ENCODE data around the gene CDC23.
"Not testable (repeated sequence)": the region's sequence is repeated elsewhere in the genome, so short reads cannot be mapped to it uniquely, and the experiment has no call there.

Gene CDC23

GRCh38 chr5:138213161-138214029 is at the start of gene CDC23:
CDC23 (minus strand) TSS chr5:138213323; CDS start chr5:138213312, 11 bp downstream.
- ATAC-seq (peak; percentile 99), DNase-seq (ENCODE audit: low spot score in 2 of 2) (peak; percentile 68 to 91)
- peaks cover 21% of the 10 kb centered on the region for H3K4me1 Mint-ChIP-seq
- peak within 1 kb of the TSS; percentile 99 for H3K27ac Mint-ChIP-seq
- peak within 1 kb of the TSS; percentile 99 for H3K4me3 Mint-ChIP-seq
- no peaks in the 10 kb centered on the region for H3K9me3 Mint-ChIP-seq
- H3K36me3 Mint-ChIP-seq = peaks cover 30% of the 10 kb centered on the region

- Mint-ChIP-seq H3K9me3 (no peaks in the 10 kb centered on the region), H3K27ac (no peak overlapping the region), H3K36me3 (no peaks in the 10 kb centered on the region), H3K4me1 (no peaks in the 10 kb centered on the region), H3K4me3 (no peak overlapping the region)
- DNase-seq (ENCODE audit: low spot score in 2 of 2) (no peak), ATAC-seq (no peak)
Measured at GRCh38 chr5:138258704-138259292, 45.7 kb upstream of the CDC23 start.

- no peak overlapping the region for H3K4me3 Mint-ChIP-seq
Measured at GRCh38 chr5:138257583-138257982, 44.5 kb upstream of the CDC23 start.

DNA sequence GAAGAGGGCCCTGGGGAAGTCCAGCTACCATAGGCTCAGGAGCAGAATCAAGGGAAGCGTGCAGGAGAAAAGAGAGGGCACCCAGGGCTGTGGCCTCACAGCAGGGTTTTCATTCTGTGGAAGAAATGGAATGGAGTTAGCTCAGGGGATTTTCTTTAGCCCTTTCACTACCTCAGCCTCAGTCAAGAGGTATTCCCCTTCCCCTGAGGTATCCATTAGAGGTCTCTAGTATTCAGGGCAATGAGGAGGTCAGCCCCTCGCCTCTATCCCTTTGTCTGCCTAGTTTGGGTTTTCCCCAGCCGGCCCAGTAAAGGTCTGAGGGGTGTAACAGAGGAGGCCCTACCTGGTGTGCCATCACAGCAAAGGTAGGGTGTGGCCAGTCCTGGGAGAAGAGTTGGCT is 39.8 kb upstream of the CDC23 start:
- no peaks in the 10 kb centered on the region for H3K36me3 Mint-ChIP-seq
- ATAC-seq = no peak
- no peak overlapping the region for H3K27ac Mint-ChIP-seq
- H3K9me3 Mint-ChIP-seq = no peaks in the 10 kb centered on the region
- no peaks in the 10 kb centered on the region for H3K4me1 Mint-ChIP-seq
- no peak for DNase-seq (ENCODE audit: low spot score in 2 of 2)
- no peak overlapping the region for H3K4me3 Mint-ChIP-seq

More at GRCh38 chr5:138257583-138257982, 44.5 kb upstream of the CDC23 start:
- Mint-ChIP-seq H3K9me3 (no peaks in the 10 kb centered on the region), H3K27ac (no peak overlapping the region), H3K36me3 (no peaks in the 10 kb centered on the region), H3K4me1 (no peaks in the 10 kb centered on the region)
- DNase-seq (ENCODE audit: low spot score in 2 of 2) (no peak), ATAC-seq (no peak)

- H3K36me3 Mint-ChIP-seq; ATAC-seq; H3K9me3 Mint-ChIP-seq; H3K4me3 Mint-ChIP-seq; H3K27ac Mint-ChIP-seq; DNase-seq (ENCODE audit: low spot score in 2 of 2); H3K4me1 Mint-ChIP-seq: not testable (repeated sequence)
Measured at GRCh38 chr5:138247800-138248199, 34.7 kb upstream of the CDC23 start.

DNA sequence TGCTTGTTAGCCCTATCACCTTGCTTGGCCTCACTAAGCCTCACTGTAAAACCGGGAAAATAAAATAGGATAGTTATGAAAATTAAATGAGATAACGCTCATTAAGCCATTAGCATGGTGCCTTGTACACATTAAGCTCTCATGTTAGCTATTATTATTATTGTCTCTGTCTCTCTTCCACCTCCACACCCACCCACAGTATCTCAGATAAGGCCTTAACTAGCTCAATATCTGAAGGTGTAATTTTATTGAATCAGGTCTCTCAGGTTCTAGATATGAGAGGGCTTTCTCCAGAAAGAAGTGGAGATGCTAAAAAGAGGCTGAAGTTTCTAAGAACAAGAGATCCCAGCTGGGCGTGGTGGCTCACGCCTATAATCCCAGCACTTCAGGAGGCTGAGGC is 33.7 kb upstream of the CDC23 start:
- Mint-ChIP-seq H3K27ac (no peak overlapping the region), H3K4me3 (no peak overlapping the region), H3K36me3 (no peaks in the 10 kb centered on the region), H3K4me1 (peaks cover 5% of the 10 kb centered on the region), H3K9me3 (no peaks in the 10 kb centered on the region)
- no peak for ATAC-seq
- DNase-seq (ENCODE audit: low spot score in 2 of 2) = no peak

GRCh38 chr5:138246334-138246733 is 33.2 kb upstream of the CDC23 start:
- H3K9me3 Mint-ChIP-seq = no peaks in the 10 kb centered on the region
- H3K36me3 Mint-ChIP-seq = no peaks in the 10 kb centered on the region
- H3K4me1 Mint-ChIP-seq = peaks cover 9% of the 10 kb centered on the region
- H3K4me3 Mint-ChIP-seq = no peak overlapping the region
- no peak overlapping the region for H3K27ac Mint-ChIP-seq
- ATAC-seq (no peak), DNase-seq (ENCODE audit: low spot score in 2 of 2) (no peak)

GRCh38 chr5:138245717-138246116 is 32.6 kb upstream of the CDC23 start:
- Mint-ChIP-seq H3K4me1 (peaks cover 15% of the 10 kb centered on the region), H3K27ac (no peak overlapping the region), H3K4me3 (no peak overlapping the region), H3K9me3 (no peaks in the 10 kb centered on the region), H3K36me3 (no peaks in the 10 kb centered on the region)
- DNase-seq (ENCODE audit: low spot score in 2 of 2) = no peak
- ATAC-seq = no peak

GRCh38 chr5:138243794-138244193 is 30.7 kb upstream of the CDC23 start:
- H3K9me3 Mint-ChIP-seq = no peaks in the 10 kb centered on the region

DNA sequence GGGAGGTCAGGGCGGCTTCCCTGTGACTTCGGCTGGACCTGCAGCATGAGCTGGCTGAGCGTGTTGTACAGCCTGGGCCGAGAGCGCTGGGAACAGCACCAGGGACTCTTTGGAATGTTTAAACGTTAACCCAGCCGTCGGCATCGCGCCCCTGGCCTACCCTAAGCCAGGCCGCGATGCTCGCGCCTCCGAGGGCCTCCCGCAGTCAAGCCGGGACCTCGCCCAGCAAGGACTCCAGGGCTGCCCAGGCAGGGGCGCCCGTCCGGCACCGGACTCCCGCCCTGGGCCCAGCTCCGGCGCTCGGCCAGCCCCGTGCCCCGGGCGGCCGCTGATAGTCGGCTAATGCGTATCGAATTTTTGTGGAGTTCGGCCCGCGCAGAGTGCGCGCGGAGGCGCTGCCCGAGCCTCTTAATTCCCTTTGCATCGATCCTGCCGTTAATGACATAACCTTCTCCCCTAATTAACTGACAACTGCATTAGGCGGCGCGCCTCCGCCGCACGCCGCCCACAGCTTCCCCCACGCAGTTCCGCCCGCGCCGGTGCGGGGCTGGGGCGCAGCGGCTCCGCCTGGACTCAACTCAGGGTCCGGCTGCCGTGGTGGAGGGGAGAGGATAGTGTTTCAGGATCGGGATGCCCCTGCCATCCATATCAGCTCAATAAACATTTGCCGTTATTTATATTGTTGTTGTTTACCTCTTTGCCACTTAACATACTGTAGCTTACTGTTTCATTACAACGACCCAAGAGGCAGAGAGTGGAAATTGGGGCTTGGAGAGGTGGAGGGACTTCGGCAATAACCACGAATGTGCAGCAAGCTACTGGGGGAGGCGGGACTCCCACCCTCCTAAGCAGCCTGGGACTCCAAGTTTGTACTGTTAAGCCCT is 28.8 kb upstream of the CDC23 start:
- H3K4me3 Mint-ChIP-seq = peak overlapping the region; percentile 18
- DNase-seq (ENCODE audit: low spot score in 2 of 2) (no peak), ATAC-seq (peak; percentile 35)
- peaks cover 19% of the 10 kb centered on the region for H3K4me1 Mint-ChIP-seq
- H3K27ac Mint-ChIP-seq = no peak overlapping the region
- no peaks in the 10 kb centered on the region for H3K9me3 Mint-ChIP-seq
- H3K36me3 Mint-ChIP-seq = no peaks in the 10 kb centered on the region

More at GRCh38 chr5:138243794-138244193, 30.7 kb upstream of the CDC23 start:
- no peak for ATAC-seq
- no peak for DNase-seq (ENCODE audit: low spot score in 2 of 2)
- Mint-ChIP-seq H3K4me3 (no peak overlapping the region), H3K36me3 (no peaks in the 10 kb centered on the region), H3K4me1 (peaks cover 19% of the 10 kb centered on the region), H3K27ac (no peak overlapping the region)

- ATAC-seq (peak; percentile 70), DNase-seq (ENCODE audit: low spot score in 2 of 2) (no peak)
- Mint-ChIP-seq H3K36me3 (no peaks in the 10 kb centered on the region), H3K9me3 (no peaks in the 10 kb centered on the region), H3K4me3 (peak overlapping the region; percentile 18), H3K4me1 (peaks cover 19% of the 10 kb centered on the region), H3K27ac (no peak overlapping the region)
Measured at GRCh38 chr5:138240650-138241385, 27.7 kb upstream of the CDC23 start.

- no peaks in the 10 kb centered on the region for H3K9me3 Mint-ChIP-seq
- H3K36me3 Mint-ChIP-seq = no peaks in the 10 kb centered on the region
- DNase-seq (ENCODE audit: low spot score in 2 of 2) (no peak), ATAC-seq (no peak)
- no peak overlapping the region for H3K4me3 Mint-ChIP-seq
- H3K27ac Mint-ChIP-seq = no peak overlapping the region
- H3K4me1 Mint-ChIP-seq = peaks cover 19% of the 10 kb centered on the region
Measured at GRCh38 chr5:138238034-138238433, 24.9 kb upstream of the CDC23 start.

- Mint-ChIP-seq H3K4me1 (no peaks in the 10 kb centered on the region), H3K4me3 (no peak overlapping the region), H3K9me3 (no peaks in the 10 kb centered on the region), H3K27ac (no peak overlapping the region), H3K36me3 (no peaks in the 10 kb centered on the region)
- DNase-seq (ENCODE audit: low spot score in 2 of 2) (no peak), ATAC-seq (no peak)
Measured at GRCh38 chr5:138234651-138235050, 21.5 kb upstream of the CDC23 start.

DNA sequence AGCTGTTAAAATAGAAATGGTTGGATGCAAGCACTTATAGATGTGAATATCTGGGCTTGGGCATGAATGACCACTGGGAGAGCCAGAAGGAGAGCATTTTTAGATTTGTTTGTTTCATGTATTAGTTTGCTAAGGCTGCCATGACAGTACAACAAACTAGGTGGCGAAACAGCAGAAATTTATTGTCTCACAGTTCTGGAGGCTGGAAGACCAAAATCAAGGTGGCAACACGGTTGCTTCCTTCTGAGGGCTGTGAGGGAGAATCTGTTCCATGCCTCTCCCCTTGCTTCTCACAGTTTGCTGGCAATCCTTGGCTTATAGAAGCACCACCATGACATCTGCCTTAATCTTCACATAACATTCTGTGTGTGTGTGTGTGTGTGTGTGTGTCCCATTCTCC is 20.2 kb upstream of the CDC23 start:
- no peaks in the 10 kb centered on the region for H3K9me3 Mint-ChIP-seq
- H3K27ac Mint-ChIP-seq = no peak overlapping the region
- no peak for DNase-seq (ENCODE audit: low spot score in 2 of 2)
- no peak overlapping the region for H3K4me3 Mint-ChIP-seq
- ATAC-seq = no peak
- H3K4me1 Mint-ChIP-seq = no peaks in the 10 kb centered on the region
- H3K36me3 Mint-ChIP-seq = no peaks in the 10 kb centered on the region
